Smooth muscle cell of the brain vasculature (primary cell): ENCODE measurements around the gene KLHL22.
"Not testable (repeated sequence)": the region's sequence is repeated elsewhere in the genome, so short reads cannot be mapped to it uniquely, and the experiment has no call there.

Experiments
- DNase-seq: peaks from one replicate; pipeline ENCODE4 v3.0.0-alpha.2; 2012; ENCODE audit warnings: low read depth, low spot score

Gene KLHL22, protein sequence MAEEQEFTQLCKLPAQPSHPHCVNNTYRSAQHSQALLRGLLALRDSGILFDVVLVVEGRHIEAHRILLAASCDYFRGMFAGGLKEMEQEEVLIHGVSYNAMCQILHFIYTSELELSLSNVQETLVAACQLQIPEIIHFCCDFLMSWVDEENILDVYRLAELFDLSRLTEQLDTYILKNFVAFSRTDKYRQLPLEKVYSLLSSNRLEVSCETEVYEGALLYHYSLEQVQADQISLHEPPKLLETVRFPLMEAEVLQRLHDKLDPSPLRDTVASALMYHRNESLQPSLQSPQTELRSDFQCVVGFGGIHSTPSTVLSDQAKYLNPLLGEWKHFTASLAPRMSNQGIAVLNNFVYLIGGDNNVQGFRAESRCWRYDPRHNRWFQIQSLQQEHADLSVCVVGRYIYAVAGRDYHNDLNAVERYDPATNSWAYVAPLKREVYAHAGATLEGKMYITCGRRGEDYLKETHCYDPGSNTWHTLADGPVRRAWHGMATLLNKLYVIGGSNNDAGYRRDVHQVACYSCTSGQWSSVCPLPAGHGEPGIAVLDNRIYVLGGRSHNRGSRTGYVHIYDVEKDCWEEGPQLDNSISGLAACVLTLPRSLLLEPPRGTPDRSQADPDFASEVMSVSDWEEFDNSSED

DNA sequence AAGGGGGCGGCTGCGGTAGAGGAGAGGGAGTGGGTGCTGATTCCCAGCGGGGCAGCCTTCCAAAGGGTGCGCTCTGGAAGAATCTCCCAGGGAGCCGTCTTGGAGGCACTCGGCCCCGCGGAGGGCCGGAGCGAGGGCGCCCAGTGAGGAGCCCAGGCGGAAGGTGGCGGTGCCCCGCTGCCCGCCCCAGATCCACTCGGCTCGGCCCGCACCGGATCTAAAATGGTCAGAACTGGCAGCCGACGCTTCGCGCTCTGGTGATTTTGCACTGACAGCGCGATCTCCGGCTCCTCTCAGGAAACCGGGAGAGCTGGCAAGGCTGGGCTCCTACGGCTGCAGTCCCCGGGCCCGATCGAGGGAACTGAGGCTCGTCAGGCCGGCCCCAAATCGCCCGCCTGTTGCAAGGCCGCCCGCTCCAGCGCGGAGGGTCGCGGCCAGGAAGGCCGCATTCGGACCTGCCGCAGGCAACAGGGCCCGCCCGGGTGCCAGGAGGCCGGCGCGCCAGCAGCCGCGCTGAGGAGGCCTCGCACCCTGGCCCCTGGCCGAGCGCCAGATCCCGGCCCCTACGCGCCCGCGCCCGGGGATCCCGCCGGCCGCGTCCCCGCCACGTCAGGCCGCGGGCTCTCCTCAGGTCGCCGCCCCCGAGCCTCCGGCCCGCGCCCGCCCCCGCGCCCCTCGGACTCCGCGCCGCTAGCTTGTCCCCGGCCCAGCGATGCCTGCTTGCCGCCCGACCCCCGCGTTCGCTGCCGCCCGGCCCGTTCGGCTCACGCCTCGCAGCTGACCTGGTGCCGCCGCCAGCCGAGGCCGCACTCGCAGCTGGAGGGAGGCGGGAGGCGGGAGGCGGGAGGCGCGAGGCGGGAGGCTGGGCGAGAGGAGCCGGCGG is at the start of gene KLHL22:
KLHL22 (minus strand) TSS at position 818 of the 883 bp plus-strand sequence. CDS start 6,584 bp downstream, outside the sequence.
- no peak for DNase-seq

DNA sequence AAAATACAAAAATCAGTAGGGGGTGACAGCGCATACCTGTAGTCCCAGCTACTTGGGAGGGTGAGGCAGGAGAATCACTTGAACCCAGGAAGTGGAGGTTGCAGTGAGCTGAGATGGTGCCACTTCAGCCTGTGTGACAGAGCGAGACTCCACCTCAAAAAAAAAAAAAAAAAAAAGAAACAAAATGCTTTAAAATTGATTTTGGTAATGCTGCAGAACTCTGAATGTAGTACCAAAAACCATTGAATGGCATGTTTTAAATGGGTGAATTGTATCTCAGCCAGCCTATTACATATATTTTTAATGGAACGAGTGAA is 49.7 kb upstream of the KLHL22 start:
- not testable (repeated sequence) for DNase-seq

DNA sequence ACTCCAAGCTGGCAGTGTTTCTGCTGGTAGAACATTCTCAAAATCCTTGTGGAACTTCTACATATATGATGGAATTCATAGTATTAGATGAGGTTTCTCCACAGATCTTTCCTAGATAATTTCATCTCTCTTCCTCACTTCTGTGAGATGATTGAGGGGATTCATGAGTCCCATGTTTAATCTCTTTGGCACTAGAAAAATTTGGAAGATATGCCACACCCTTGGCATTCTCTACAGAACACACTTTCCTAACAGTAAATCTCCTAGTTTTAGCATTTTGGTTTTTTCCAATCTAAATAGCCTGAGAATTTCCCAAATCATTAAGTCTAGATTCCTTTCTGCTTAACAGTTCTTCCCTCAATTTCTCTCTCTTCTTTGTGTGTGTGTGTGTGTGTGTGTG is 47.1 kb upstream of the KLHL22 start:
- DNase-seq: no peak

DNA sequence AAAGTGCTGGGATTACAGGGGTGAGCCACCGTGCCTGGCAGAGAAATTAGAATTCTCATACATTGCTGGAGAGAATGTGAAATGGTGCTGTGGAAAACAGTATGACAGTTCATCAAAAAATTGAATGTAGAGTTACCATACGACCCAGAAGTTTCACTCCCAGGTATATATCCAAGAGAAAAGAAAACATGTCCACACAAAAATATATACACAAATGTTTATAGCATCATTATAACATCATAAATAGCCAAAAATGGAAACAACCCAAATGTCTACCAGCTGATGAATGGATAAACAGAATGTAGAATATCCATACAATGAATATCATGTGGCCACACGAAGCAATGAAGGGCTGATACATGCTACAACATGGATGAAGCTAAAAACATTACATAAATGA is 46.5 kb upstream of the KLHL22 start:
- no peak for DNase-seq

DNA sequence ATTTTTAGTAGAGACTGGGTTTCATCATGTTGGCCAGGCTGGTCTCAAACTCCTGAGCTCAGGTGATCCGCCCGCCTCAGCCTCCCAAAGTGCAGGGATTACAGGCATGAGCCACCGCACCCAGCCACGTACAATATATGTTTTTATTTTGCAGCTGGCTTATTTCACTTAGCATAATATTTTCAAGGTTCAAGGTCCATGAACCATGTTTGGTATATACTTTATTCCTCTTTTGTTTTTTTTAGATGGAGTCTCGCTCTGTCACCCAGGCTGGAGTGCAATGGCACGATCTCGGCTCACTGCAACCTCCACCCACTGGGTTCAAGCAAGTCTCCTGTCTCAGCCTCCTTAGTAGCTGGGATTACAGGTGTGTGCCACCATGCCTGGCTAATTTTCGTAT is 43.3 kb upstream of the KLHL22 start:
- DNase-seq: not testable (repeated sequence)

DNA sequence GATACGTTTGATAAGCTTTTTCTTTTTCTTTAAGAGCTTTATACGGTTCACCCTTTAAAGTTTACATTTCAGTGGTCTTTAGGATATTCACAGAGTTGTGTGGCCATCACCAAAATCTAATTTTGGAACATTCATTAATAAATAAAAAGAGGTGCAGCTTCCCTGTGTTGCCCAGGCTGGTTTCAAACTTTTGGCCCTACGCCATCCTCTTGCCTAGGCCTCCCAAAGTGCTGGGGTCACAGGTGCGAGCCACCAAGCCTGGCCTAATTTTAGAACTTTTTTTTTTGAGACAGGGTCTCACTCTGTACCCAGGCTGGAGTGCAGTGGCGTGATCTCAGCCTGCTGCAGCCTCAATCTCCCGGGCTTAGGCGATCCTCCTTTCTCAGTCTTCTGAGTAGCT is 42.4 kb upstream of the KLHL22 start:
- DNase-seq: no peak

DNA sequence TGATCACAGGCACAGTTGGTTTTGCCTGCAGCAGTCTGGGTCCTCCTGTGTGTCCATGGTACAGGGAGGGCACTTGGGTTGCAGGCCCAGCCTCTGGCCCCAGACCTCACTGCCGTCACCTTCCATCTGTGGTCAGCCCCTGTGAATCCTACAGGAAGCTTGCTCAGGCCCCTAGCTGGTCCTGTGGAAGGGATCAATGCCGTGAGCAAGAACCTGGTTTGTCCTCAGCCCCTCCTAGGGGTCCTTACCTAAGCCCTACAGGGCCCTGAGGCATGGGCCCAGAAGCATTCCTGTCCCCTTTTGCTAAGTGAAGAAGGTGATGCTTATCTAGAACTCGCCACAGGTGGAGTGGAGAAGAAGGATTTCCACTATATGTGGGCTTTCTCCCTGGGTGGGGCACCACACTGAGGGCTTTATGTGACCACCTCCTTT is 41.7 kb upstream of the KLHL22 start:
- no peak for DNase-seq

DNA sequence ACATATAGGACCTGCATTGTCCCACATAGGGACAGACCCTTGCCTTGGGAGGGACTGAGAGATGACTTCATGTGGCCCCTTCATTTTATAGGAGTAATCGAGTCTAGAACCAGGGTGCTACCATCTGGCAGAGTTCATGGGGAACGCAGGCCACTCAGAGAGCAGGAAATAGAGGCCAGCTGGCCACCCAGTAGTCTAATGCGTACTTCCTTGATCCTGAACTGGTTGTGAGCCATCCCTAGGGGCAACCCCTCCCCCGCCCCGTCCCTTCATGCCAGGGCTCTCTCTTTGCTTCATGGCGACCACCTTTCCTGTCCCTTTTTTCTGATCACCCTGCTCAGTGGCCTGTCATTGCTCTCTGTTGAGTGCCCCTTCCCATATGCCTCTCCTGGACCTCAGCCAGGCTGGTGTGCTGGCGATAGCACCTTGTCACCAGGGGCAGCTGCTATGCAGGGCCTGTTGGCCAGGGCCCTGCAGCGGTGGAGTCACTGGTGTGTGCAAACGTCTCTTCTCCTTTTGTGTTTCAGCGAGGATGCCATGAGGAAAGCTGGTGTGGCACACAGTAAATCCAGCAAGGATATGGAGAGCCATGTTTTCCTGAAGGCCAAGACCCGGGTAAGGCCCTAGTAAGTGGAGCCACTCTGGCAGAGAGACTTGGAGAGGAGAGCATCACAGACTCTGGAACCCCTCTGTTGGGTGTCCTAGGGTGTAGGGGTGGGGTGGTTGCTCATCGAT is 41.2 kb upstream of the KLHL22 start:
- no peak for DNase-seq

DNA sequence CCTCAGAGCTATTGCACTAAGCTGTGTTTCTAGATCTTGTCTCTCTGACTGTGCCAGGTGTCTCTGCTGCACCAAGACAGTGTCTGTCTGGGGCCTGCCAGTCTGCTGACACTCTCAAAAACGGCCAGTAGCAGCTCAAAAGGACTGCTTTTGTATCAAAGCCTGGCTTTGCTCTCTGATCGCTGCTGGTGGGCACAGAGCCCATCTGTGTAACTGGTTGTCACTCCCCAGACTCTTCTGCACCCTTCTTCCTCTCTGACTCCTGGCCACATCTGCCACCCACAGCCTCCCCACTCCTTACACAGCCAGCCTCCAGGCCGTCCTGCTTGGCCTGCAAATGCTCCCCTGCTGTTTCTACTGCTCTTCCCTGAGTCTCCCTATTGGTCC is 38.3 kb upstream of the KLHL22 start:
- DNase-seq: no peak

DNA sequence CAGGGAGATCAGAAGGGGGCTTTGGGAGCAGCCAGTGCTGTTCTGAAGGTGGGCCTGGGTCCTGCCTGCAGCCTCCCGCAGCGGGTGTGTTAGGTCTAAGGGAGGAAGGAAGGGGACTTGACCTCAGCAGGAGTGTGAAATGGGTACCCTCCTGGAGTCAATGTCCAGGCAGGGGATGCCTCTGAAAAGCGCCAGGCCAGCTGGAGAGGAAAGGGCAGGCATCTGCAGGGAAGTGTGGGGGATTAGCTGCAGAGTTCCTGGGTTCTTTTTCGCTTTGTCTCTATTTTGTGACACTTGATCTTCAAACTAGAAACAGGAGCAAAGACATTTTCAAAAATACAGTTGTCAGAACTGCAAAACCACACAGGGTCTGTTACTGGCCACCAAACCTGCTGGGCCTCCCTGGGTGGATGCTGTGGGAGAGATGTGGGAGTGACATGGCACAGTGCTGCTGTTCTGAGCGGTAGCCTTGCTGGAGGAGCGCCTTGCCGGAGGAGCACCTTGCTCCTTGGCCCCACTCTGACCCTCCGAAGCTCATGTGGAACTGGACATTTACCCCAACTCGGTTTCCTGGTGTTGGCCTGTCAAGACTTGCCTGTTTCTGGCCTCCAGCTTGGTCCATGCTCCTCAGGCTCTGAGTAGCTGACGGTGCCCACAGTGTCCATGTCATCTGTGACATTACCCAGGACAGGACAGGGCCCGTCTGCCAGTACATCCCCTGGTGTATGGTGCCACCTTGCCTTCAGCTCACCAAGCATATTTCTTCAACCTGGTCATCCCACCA is 37.7 kb upstream of the KLHL22 start:
- no peak for DNase-seq

DNA sequence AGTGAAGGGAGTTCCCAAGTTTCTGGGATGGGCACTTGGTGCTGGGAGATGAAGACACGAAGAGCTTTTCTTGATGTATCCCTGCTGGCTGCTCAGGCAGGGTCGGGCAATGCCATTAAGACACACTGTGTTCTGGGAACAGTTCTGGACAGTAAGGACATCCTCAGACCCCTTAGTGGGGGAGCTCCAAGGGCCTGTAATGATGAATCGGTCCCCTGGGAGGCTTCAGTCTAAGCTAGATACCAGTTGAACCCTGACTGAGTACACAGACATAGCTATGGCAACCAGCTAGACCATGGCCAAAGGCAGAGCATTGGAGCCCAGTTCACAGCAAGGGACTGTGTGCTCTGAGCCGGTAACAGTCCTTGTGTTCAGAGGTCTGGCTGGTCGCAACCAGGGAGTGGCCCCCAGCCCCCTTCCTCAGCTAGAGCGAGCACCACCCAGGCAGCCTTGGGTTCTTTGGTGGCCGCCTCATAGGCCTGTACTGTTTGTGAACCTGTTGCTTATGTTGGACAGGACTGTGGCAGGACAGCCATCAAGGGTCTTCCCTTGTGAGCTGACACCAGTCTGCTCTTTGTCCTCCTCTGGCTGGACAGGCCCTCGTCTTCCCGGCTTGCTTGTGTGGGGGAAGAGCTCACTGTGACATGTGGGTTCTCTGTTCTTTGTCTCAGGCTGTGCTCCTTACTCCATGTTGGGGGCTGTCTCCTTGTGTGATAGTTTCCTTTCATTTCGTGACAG is 36.8 kb upstream of the KLHL22 start:
- no peak for DNase-seq

DNA sequence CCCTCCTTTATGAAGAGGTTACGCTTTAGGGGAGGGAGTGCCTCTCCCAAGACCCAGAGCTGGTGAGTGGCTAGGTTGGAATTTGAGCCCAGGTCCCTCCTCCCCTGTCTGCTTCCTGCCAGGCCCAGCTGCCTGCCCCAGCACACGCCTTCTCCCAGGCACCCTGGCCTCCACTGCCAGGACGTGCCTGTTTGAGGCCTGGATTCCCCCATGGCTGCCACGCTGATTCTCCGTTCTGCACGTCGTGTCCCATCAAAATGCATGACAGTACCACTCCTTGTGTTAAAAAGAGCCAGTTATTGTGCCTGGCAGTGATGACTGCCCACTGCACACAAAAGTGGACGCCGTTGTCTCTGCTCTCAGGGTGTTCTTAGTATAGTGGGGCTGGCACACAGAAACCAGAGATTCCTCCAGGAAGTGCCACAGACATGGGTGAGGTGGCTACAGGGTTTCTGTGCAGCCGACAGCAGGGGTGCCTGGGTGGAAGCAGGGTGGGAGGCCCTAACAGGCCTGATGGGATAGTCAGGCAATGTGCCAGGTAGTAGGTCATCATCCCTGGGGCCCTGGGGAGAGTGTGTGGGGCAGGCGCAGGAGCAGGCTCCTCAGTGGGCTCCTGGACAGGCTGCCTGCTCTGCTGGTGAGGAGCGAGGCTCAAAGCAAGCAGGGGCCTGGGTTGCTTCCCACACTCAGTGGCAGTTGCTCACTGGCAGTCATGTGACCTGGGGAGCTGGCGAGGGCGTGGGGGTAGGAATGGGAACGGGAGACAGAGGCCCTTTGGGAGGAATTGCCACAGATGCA is 36.0 kb upstream of the KLHL22 start:
- no peak for DNase-seq

DNA sequence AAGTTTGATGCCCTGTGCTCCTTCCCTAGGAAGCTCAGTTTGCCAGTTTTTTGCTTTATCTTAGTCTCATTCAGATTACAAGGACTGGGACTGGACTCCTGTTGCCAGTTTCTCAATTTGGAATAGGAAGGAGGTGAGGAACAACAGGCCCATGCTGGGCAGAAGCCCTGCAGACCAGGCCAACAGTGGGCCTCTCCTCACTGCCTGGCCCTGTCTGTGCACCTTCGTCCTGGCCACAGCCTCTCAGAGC is 35.5 kb upstream of the KLHL22 start:
- DNase-seq: no peak

DNA sequence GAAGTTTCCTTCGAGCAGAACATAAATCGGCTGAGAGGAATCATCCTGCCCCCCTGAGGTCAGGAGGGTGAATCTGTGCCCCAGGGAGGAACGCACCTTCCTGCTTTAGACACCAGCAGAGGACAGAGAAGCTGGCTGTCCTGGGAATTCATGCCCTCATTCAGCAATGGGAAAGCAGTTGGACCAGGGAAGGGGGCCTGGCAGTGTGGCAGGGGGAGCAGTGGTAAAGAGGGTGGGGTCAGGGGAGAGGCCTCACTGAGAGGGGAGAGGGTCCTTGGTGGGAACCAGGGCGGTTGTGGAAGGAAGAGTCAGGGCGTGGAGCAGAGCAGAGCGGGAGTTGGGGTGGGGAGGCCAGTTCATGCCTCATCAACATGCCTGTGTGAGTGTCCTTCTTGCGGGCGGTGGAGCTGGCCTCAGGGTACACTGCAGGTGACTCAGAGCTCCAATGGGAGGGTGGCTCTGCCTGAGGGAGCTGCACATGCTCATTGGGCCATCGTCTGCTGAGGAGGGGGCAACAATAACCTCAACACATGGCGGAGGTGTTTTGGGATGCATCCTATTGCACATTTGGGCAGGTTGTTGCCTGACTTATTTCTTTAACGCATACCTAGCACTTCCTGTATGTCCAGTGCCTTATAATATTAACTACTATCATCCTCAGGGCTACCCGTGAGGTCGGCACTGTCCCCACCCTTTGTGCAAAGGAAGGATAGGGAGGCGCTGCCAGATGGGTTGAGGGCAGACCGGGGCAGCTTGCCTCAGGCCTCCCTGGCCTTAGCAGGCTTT is 35.0 kb upstream of the KLHL22 start:
- DNase-seq: no peak

DNA sequence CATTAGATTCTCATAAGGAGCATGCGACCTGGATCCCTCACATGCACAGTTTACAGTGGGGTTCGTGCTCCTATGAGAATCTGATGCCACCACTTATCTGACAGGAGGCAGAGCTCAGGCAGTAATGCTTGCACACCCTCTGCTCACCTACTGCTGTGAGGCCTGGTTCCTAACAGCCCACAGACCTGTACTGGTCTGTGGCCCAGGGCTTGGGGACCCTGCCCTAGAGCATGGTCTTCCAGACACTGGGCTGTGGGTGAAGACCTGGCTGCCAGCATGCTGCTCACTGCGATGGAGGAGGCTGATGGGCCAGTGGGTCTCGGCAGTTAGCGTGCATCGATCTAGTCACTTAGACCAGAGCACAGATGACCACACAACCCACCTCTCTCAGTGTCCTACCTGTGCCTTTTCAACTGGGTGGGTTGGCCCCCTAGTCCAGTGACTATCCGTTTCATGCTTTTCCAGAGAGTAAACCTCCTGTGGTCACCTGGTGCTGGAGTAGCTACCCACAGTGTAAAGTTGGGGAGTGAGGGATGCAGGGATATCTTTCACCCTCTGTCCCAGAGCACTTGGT is 32.9 kb upstream of the KLHL22 start:
- DNase-seq: no peak

DNA sequence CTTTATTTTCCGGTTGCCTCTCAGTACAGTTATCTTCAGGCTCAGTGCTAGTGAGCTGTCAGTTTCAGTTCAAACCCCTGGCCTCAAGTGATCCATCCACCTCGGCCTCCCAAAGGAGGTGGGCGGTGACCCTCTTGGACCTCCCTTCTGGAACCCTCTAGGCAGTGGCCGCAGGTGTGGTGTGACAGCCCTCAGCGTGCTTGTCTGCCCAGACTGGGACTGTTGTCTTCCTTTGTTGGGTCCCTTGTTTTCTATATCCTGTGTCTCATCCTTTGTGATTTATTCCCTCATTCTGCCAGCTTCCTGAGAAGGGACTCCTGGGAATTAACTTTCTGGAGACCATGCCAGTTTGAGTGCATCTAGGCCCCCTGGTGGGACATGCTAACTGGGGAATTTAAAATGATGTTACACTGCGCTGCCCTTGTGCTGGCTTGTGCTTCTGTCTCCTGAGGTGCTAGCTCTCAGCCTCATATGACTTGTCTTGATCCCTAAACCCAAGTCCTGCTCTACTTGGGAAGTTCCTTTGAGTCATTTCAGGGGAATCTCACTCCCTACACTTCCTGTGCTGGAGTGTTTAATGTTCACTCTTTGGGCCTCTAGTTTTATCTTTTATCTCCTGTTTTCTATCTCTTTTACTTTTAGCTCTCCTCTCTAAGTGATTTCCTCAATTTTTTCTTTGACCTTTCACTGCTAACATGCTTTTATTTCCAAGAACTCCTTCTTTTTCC is 31.2 kb upstream of the KLHL22 start:
- no peak for DNase-seq

DNA sequence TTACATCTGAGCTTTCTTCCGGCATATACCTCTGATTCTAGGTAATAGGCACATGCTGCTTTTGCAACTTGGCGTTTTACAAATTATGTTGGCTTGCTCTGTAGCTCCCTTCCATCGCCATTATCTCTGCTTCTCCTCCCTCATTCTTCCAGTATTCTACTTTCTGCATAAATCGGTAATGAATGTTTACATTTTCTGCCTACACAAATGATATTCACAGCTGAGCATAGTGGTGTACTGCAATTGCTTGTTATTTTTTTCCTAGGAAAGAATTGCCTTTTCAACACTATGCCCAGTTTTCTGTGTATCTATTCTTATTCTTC is 30.7 kb upstream of the KLHL22 start:
- DNase-seq: no peak

DNA sequence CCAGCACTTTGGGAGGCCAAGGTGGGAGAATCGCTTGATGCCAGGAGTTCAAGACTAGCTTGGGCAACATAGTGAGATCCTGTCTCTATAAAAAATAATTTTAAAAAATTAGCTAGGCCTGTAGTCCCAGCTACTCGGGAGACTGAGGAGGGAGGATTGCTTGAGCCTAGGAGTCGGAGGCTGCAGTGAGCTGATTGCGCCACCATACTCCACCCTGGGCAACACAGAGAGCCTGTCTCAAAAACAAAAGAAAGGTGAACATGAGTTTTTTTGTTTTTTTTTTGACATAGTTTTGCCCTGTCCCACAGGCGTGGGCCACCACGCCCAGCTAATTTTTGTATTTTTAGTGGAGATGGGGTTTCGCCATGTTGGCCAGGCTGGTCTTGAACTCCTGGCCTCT is 29.5 kb upstream of the KLHL22 start:
- no peak for DNase-seq
